HG02571 (cell line): ENCODE data around the gene TAF11L12.
"Not testable (repeated sequence)": the region's sequence is repeated elsewhere in the genome, so short reads cannot be mapped to it uniquely, and the experiment has no call there.

Source experiments
- ATAC-seq: cut with Tn5 transposase; IDR thresholded peaks from one replicate; pipeline ENCODE4 v1.9.1; 2021; ENCODE audit warnings: mild to moderate bottlenecking, moderate library complexity; ENCODE audit not compliant: unreplicated experiment

TAF11L12 gene

GRCh38 chr5:17610092-17610491 lies at the start of gene TAF11L12:
Gene TAF11L12, plus strand, starts transcription at chr5:17610392.
- not testable (repeated sequence) for ATAC-seq

- not testable (repeated sequence) for ATAC-seq
These were observed 24.5 kb upstream of the TAF11L12 start, which contains the start of gene TAF11L7 for GRCh38 chr5:17585658-17586057. Gene TAF11L7, minus strand, starts transcription at chr5:17585758.

GRCh38 chr5:17590860-17591259 lies 19.3 kb upstream of the TAF11L12 start, which contains the start of gene TAF11L8:
Gene TAF11L8, minus strand, starts transcription at chr5:17590960.
- ATAC-seq: not testable (repeated sequence)

GRCh38 chr5:17594255-17594654 lies 15.9 kb upstream of the TAF11L12 start, which contains the start of gene TAF11L9:
Gene TAF11L9, minus strand, starts transcription at chr5:17594394.
- not testable (repeated sequence) for ATAC-seq

GRCh38 chr5:17597728-17598127 lies 12.5 kb upstream of the TAF11L12 start, which contains the start of gene TAF11L10:
Gene TAF11L10, minus strand, starts transcription at chr5:17597828.
- not testable (repeated sequence) for ATAC-seq

- not testable (repeated sequence) for ATAC-seq
These were observed 6.3 kb upstream of the TAF11L12 start, which contains the start of gene TAF11L11 for GRCh38 chr5:17603880-17604279. Gene TAF11L11, plus strand, starts transcription at chr5:17604183.

GRCh38 chr5:17604951-17605350 lies 5.2 kb upstream of the TAF11L12 start:
- ATAC-seq: no peak

- not testable (repeated sequence) for ATAC-seq
These were observed 2.7 kb upstream of the TAF11L12 start for GRCh38 chr5:17607461-17607860.

- ATAC-seq: no peak
These were observed 4.8 kb downstream of the TAF11L12 start for GRCh38 chr5:17614872-17615605.

GRCh38 chr5:17619354-17619753 lies 9.2 kb downstream of the TAF11L12 start:
- no peak for ATAC-seq

GRCh38 chr5:17620627-17621026 lies 10.4 kb downstream of the TAF11L12 start:
- ATAC-seq: no peak

GRCh38 chr5:17625686-17626085 lies 15.5 kb downstream of the TAF11L12 start:
- no peak for ATAC-seq

- not testable (repeated sequence) for ATAC-seq
These were observed 21.6 kb downstream of the TAF11L12 start, which contains the start of gene TAF11L13 for GRCh38 chr5:17631788-17632187. Gene TAF11L13, plus strand, starts transcription at chr5:17632088.

GRCh38 chr5:17634160-17634559 lies 24.0 kb downstream of the TAF11L12 start, which contains the start of gene TAF11L14:
Gene TAF11L14, plus strand, starts transcription at chr5:17634460.
- ATAC-seq: no peak

- not testable (repeated sequence) for ATAC-seq
These were observed 39.0 kb downstream of the TAF11L12 start for GRCh38 chr5:17649232-17649631.

GRCh38 chr5:17655201-17655759 lies 45.1 kb downstream of the TAF11L12 start:
- ATAC-seq: not testable (repeated sequence)

GRCh38 chr5:17655921-17656320 lies 45.7 kb downstream of the TAF11L12 start:
- no peak for ATAC-seq
